ENCODE data around the gene EIF4EBP2. TPM values are rescaled to one million over a fixed set of nuclear protein-coding genes. Genes with fewer than 3 reads are reported as not detected.

EIF4EBP2 gene
- total and polyA plus RNA-seq, 2 of the 13 experiments (the other 11 are each of a cell fraction or from before 2014, with no cell fraction given) = 16.9 to 22.0 TPM

- Histone ChIP-seq H3K36me3 (replicated peaks in 1 of 2; ENCODE audit: control insufficient read depth in 1 of 2, insufficient read depth in 2 of 2, low read length in 2 of 2) (no peaks in the 10 kb centered on the region), H4K20me1 (ENCODE audit: insufficient read depth, low read length) (no peaks in the 10 kb centered on the region), H3K4me1 (ENCODE audit: insufficient read depth, low read length) (peaks cover 50% of the 10 kb centered on the region), H3K9me3 (ENCODE audit: low read length) (no peaks in the 10 kb centered on the region), H3K27ac (ENCODE audit: extremely low read length, insufficient read depth, low read length) (no peak overlapping the region), H3K79me2 (ENCODE audit: insufficient read depth, low read length) (no peaks in the 10 kb centered on the region), H3K9ac (ENCODE audit: insufficient read depth, low read depth, low read length) (no peak overlapping the region), H3K27me3 (ENCODE audit: control insufficient read depth in 1 of 2, insufficient read depth in 2 of 2, low read length in 2 of 2) (peaks cover under 1 to 9% of the 10 kb centered on the region in 2 experiments; a peak in 3 of 5 replicates), H2AFZ (ENCODE audit: low read length) (no peak overlapping the region), H3K4me3 (replicated peaks in 1 of 3; ENCODE audit: insufficient read depth in 1 of 3, low read depth in 2 of 3, low read length in 3 of 3) (no peak overlapping the region), H3K4me2 (ENCODE audit: low read depth, low read length) (no peak overlapping the region)
- ATAC-seq = no peak
- intact Hi-C loops (cut with micrococcal nuclease; ENCODE audit: unreplicated experiment) (loop anchor here (2.0 to 5.0 kb wide), 2 partner anchors 53 to 161 kb away; no protein-coding TSS in a partner anchor), in situ Hi-C loops (cut with HindIII; ENCODE audit: extremely low pct_ligation_motif_present, low pct_unique_long_range_greater_than_20kb) (no loop called here)
- no TSS peak for BruUV-seq (replicated peaks)
- no peak for DNase-seq (ENCODE audit: low spot score)
- ChIA-PET CTCF (ENCODE audit: low intra/inter-chr PET ratio, low total read pairs) (interaction anchor here (1.1 to 1.2 kb wide), 2 partner anchors 8 to 161 kb away, joined by 4 to 5 read pairs; no protein-coding TSS in a partner anchor), POLR2A (interaction anchor here (0.6 to 1.5 kb wide), 2 partner anchors 26 to 34 kb away, joined by 3 to 5 read pairs; no protein-coding TSS in a partner anchor)
- FAIRE-seq = peak; percentile 81
- WGBS (ENCODE audit: low lambda C conversion rate) = 82% methylated on average over 12 of the region's 14 CpGs
- TF ChIP-seq CTCF (CRISPR knock-in tag; IDR thresholded peaks at IDR 0.05) (peak; percentile 79), ETV5 (CRISPR knock-in tag; IDR thresholded peaks at IDR 0.05; ENCODE audit: borderline replicate concordance) (no peak), ARID4A (CRISPR knock-in tag; IDR thresholded peaks at IDR 0.05; ENCODE audit: borderline replicate concordance) (0 out of 2 replicates have a peak, but pooled peaks have one; percentile 18), STAG1 (CRISPR knock-in tag; IDR thresholded peaks at IDR 0.05) (peak; percentile 65), HOMEZ (CRISPR knock-in tag; IDR thresholded peaks at IDR 0.05; ENCODE audit: low read depth) (no peak), CEBPG (CRISPR knock-in tag; IDR thresholded peaks at IDR 0.05) (no peak), ZSCAN25 (CRISPR knock-in tag; IDR thresholded peaks at IDR 0.05) (0 out of 2 replicates have a peak, but pooled peaks have one; percentile 32), GABPB1 (CRISPR knock-in tag; IDR thresholded peaks at IDR 0.05) (no peak), ZBTB33 (CRISPR knock-in tag; IDR thresholded peaks at IDR 0.05) (0 out of 2 replicates have a peak, but pooled peaks have one; percentile 43), ZBTB7B (CRISPR knock-in tag; IDR thresholded peaks at IDR 0.05) (no peak)
Measured at GRCh38 chr10:70379581-70380176, 24.3 kb upstream of the EIF4EBP2 start.
